GOT3 (cell line): Measurements from ENCODE around the gene MTPN.

ENCODE experiments used
- DNase-seq: peaks from one replicate; lab custom pipeline; 2025; ENCODE audit warnings: mixed read lengths; lab: John Stamatoyannopoulos, UW

MTPN gene

GRCh38 chr7:135924302-135924701, 52.9 kb downstream of the MTPN start:
- no peak for DNase-seq

- DNase-seq = no peak
Observed at GRCh38 chr7:135922263-135922662, 54.9 kb downstream of the MTPN start.

- no peak for DNase-seq
Observed at GRCh38 chr7:135920478-135920877, 56.7 kb downstream of the MTPN start.

- DNase-seq = no peak
Observed at GRCh38 chr7:135919071-135919841, 57.9 kb downstream of the MTPN start.

- DNase-seq = no peak
Observed at GRCh38 chr7:135918134-135918533, 59.0 kb downstream of the MTPN start.

- DNase-seq = no peak
Observed at GRCh38 chr7:135917721-135918120, 59.4 kb downstream of the MTPN start.

GRCh38 chr7:135914346-135914745, 62.8 kb downstream of the MTPN start:
- DNase-seq = no peak

- DNase-seq = no peak
Observed at GRCh38 chr7:135913404-135913803, 63.8 kb downstream of the MTPN start.

GRCh38 chr7:135911099-135911498, 66.1 kb downstream of the MTPN start:
- no peak for DNase-seq

GRCh38 chr7:135910393-135911036, 66.6 kb downstream of the MTPN start:
- DNase-seq = no peak

GRCh38 chr7:135905858-135906257, 71.3 kb downstream of the MTPN start:
- no peak for DNase-seq

GRCh38 chr7:135905355-135905754, 71.8 kb downstream of the MTPN start:
- DNase-seq = no peak

- DNase-seq = no peak
Observed at GRCh38 chr7:135904282-135904681, 72.9 kb downstream of the MTPN start.

GRCh38 chr7:135901585-135902540, 75.3 kb downstream of the MTPN start:
- no peak for DNase-seq

- no peak for DNase-seq
Observed at GRCh38 chr7:135900065-135900546, 77.1 kb downstream of the MTPN start.

GRCh38 chr7:135899458-135900064, 77.6 kb downstream of the MTPN start:
- no peak for DNase-seq

- DNase-seq = no peak
Observed at GRCh38 chr7:135898226-135898625, 78.9 kb downstream of the MTPN start.

GRCh38 chr7:135894816-135895215, 82.3 kb downstream of the MTPN start:
- DNase-seq = no peak

- no peak for DNase-seq
Observed at GRCh38 chr7:135889823-135890222, 87.3 kb downstream of the MTPN start.

GRCh38 chr7:135888740-135889139, 88.4 kb downstream of the MTPN start:
- no peak for DNase-seq

- no peak for DNase-seq
Observed at GRCh38 chr7:135886345-135887132, 90.6 kb downstream of the MTPN start.
